Stimulated activated CD8-positive, alpha-beta memory T cell treated with anti-CD3 and anti-CD28 coated beads, Interleukin-15, amount 100 ng/mL, for 48 hours (primary cell): ENCODE data around the gene KCNN1.
"Not testable (repeated sequence)": the region's sequence is repeated elsewhere in the genome, so short reads cannot be mapped to it uniquely, and the experiment has no call there.

Experiments used
- DNase-seq, 2 donors: peaks; one replicate each; pipeline ENCODE4 v3.0.0-alpha.2; 2020; ENCODE audit warnings: low read depth in 2 of 2

Gene KCNN1

DNA sequence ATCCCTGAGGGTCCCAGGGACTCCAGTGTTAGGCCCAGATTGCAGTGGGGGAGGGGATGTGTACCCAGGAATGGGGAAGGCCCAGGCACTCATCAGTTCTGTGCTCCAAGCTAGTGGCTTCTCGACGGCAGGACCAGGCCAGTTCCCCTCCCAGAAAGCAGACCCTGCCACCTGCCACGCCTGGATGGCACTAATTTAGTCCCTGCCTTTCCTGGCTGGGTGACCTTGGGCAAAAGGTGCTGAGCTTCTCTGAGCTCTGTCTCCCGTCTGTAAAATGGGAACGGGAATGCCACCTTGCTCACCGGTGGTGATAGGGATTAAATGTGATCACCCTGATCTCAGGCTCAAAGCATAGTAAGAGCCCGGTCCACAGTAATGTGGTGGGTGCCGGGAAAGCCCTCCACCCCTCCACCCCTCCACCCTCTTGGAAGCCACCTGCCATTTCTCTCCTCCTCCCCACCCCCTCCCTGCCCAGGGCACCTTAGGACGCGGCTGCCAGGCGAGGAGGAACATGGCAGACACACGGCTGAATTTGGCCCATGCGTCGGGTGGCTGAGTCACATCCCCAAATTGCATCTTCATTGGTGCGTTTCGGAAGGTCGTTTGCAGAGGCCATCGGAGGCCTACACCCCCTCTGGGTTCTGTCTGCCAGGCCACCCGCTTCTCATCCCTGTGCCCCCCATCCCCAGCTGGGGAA, 2.3 kb downstream of the KCNN1 start:
- DNase-seq, result no peak

DNA sequence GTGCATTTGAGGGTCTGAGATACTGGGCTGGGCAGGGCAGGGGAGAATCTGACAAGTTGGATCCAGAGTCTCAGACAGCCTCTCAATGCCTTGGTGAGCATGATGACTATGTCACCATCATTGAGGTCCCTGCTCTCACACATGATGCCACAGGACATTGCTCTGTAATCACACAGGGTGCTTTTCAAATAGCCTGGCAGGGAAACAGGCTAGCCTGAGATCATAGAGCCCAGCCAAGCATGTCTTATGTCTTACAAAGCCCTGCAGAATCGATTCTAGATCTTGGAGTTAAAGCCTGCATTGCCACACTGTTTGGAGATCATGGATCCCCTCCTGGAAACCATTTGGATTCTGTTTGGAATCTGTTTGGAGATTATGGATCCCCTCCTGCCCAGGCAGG, 5.3 kb downstream of the KCNN1 start:
- no peak for DNase-seq

DNA sequence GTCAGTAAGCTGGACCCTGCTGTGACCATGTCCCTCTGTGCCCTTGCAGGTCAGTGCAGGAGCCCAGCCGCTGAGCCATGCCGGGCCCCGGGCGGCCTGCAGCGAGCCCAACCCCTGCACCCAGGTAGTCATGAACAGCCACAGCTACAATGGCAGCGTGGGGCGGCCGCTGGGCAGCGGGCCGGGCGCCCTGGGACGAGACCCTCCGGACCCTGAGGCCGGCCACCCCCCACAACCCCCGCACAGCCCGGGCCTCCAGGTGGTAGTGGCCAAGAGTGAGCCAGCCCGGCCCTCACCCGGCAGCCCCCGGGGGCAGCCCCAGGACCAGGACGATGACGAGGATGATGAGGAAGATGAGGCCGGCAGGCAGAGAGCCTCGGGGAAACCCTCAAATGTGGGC, 6.9 kb downstream of the KCNN1 start:
- no peak for DNase-seq

DNA sequence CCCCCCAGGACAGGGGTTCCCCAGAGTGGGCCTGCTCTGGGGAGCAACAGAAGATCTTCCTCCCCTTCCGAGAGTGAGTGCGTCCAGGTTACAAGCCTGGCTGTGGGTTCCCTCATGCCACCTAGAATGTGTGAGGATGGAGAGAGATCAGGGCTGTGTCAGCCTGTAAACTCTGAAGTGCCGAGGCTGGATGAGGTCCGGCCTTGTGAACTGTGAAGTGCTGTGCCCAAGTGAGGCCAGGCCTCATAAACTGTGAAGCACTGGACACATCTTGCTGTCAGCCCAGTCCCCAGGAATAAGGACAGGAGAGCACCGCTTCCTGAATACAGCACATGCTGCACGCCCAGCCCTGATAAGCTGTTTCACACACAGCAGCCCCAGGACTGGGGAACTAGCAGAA, 7.6 kb downstream of the KCNN1 start:
- no peak for DNase-seq

DNA sequence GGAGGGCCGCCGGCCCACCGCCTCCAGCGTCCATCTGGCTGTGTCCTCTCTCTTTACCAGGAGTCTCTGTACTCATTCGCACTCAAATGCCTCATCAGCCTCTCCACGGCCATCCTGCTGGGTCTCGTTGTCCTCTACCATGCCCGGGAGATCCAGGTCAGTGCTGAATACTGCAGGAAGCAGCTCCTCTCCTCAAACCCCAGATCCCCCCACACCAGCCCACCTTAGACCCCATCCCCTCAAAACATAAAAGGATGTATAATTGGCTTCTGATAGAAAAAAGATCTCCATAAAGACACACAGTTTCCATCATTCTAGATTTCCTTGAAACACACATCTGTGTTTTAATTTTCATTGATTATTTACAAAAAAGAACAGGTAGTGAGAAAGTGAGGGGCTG, 8.1 kb downstream of the KCNN1 start:
- no peak for DNase-seq

DNA sequence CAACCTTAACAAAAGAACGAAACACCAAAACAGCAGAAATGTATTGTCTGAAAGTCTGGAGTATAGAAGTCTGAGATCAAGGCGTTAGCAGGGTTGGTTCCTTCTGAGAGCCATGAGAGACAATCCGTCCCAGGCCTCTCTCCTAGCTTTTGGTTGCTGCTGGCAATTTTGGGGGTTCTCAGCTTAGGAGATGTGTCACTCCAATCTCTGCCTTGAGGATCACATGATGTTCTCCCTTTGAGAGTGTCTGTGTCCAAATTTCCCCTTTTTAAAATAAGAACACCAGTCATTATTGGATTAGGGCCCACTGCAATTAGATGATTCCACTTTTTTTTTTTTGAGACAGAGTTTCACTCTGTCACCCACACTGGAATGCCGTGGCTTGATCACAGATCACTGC, 10.1 kb downstream of the KCNN1 start:
- DNase-seq, result no peak

DNA sequence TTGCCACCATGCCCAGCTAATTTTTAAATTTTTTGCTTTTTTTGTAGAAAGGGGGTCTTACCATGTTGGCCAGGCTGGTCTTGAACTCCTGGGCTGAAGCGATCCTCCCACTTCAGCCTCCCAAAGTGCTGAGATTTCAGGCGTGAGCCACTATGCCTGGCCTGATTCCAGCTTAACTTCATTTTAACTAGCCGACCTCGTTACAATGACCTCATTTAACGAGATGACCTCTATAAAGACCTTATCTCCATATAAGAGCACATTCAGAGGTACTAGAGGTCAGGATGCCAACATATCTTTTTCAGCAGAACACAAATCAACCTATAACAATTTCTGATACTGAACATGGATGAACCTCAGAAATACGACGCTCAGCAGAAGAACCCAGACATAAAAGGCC, 10.6 kb downstream of the KCNN1 start:
- no peak for DNase-seq

DNA sequence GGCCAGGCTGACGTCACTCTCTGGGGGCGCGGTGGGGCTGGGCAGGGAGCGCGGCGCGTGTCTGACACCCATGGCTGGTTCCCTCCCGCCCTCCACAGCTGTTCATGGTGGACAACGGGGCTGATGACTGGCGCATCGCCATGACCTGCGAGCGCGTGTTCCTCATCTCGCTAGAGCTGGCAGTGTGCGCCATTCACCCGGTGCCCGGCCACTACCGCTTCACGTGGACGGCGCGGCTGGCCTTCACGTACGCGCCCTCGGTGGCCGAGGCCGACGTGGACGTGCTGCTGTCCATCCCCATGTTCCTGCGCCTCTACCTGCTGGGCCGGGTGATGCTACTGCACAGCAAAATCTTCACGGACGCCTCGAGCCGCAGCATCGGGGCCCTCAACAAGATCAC, 14.7 kb downstream of the KCNN1 start:
- no peak for DNase-seq

DNA sequence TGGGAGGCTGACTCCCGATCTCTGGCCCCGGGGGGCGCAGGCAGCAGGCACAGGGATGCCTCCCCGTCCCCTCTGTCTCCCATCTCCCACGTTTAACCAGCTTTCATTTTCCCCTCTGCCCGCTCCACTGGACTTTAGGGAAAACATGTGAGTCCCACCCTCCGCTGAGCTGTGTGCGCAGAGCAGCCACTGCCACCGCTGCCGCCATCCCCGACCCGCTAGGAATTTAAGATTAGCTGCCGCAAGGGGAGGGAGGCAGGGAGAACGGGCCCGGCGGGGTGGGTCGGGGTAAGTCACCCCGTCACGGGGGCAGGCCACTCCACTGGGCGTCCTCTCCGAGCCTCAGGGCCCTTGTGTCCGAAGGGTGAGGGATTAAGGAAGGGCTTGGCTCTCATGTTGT, 15.5 kb downstream of the KCNN1 start:
- no peak for DNase-seq

DNA sequence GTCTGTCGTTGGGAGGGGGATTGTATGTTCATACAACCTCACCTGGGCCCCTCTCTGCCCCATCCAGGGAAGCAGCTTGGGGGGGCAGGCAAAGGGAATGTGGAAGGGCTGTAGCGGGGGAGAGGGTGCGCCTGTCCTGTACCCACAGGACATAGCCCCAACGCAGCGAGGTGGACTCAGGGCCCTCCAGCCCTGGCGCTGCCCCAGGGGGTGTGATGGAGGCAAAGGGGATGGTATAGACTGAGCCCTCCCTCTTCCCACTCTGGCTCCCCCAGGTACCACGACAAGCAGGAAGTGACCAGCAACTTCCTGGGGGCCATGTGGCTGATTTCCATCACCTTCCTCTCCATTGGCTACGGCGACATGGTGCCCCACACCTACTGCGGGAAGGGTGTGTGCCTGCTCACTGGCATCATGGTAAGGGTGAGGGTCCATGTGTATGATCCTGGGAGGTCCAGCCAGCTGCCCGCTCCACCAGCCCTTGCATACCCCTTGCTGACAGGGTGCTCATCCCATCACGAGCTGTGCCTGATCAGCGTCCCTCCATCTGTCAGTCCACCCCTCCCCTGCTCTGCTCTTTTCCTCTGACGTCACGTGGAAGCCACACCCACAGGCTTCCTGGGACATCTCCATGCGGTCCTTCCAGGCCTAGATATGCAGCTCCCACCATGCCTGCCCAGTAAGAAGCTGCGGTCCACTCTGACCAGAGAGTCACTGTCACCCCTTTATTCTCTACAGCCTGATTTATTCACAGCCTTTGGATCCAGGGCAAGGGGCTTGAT, 18.3 kb downstream of the KCNN1 start:
- no peak for DNase-seq

DNA sequence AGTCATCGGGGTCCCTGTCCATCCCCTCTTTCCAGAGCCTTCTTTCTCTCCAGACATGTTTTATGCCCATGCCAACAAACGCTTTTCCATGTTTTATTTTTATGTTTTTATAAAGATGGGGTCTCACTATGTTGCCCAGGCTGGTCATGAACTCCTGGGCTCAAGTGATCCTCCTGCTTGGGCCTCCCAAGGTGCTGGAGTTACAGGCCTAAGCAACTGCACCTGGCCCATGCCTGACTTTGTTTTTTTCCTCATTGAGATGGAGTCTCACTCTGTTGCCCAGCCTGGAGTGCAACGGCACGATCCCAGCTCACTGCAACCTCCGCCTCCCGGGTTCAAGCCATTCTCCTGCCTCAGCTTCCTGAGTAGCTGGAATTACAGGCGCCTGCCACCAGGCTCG, 19.7 kb downstream of the KCNN1 start:
- DNase-seq, result not testable (repeated sequence)

DNA sequence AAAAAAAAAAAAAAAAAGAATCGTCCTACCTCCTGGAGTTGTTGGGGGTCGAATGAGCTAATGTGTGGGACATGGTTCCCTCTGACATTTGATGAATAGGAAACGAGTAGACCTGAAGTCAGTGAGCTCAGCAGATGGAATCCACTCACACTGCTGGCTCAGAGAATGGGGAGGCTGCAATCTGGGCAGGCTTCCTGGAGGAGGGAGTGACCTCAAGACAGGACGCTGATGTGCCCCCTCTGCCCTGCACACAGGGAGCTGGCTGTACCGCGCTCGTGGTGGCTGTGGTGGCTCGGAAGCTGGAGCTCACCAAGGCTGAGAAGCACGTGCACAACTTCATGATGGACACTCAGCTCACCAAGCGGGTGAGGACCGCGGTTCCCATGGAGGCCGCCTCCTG, 21.3 kb downstream of the KCNN1 start:
- no peak for DNase-seq

DNA sequence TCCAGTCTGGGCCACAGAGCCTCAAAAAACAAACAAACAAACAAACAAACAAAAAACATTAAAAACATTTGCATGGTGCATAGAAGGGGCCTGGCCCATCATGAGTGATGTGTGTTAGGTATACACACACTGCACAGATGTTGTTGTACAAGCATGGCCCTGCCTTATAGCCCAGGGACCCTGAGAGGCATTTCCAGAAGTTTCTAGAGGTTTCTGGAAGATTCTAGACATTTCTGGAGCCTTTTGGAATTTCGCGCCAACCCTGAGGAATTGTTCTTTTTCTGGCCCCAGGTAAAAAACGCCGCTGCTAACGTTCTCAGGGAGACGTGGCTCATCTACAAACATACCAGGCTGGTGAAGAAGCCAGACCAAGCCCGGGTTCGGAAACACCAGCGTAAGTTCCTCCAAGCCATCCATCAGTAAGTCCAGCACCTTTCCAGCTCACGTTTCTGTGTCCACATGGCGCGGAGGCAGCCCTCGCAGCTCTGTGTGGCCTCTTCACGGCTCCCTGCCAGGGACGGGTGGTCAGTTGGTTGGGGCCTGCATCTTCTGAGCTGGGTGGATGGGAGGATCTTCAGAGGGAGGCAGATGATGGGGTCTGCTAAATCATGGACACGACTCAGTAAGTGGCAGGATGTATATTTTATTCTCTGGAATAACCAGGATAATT, 22.7 kb downstream of the KCNN1 start:
- no peak for DNase-seq

DNA sequence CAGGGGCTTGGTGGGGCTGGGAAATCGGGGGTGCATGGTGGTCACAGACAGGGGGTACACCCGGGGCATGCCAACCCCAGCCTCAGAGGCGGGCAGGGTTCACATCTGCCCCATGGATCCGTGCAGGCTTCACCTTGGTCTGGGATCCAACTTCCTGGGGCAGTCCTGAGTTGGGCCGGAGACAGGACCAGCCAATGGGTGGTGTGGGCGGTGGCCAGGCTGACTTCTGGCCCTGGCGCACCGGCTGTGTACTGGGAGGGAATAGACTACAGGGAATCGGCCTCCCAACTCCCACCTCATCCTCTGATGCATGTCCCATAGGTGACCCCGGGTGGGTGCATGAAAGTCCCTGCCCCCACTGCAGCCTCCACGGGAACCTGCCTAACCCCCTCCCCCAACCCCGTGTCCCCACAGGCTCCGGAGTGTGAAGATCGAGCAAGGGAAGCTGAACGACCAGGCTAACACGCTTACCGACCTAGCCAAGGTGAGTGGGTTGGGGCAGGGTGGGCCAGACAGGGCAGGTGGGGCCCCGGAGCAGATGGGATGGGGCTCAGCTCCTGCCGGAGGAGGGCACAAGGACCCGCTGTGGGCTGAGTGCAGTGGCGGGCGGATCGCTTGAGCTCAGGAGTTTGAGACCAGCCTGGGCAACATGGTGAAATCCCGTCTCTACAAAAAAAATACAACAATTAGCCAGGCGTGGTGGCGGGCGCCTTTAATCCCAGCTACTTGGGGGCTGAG, 26.3 kb downstream of the KCNN1 start:
- no peak for DNase-seq

DNA sequence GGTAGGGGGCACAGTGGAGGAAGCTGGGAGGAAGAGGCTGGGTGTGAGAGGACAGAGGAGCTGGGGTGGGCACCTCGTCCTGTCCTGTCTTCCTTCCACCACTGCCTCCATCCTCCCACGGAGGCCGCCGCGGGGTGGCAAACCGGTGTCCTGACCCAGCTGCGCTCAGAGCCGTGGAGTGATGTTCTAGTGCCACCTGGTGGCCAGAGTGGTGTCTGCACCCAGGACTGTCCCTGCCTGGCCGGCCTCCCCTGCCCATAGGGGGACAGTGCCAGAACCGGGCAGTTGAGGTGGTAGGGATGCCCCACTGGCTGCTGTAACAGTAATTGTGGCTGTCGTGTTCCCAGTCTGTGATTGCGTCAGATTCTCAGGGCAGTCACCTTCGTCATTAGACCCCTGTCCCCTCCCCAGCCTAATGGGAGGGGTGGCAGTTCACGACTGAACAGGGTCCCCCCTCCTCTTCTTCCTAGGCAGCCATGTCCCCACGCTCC, 30.0 kb downstream of the KCNN1 start:
- peak; percentile 73 to 77 for DNase-seq

DNA sequence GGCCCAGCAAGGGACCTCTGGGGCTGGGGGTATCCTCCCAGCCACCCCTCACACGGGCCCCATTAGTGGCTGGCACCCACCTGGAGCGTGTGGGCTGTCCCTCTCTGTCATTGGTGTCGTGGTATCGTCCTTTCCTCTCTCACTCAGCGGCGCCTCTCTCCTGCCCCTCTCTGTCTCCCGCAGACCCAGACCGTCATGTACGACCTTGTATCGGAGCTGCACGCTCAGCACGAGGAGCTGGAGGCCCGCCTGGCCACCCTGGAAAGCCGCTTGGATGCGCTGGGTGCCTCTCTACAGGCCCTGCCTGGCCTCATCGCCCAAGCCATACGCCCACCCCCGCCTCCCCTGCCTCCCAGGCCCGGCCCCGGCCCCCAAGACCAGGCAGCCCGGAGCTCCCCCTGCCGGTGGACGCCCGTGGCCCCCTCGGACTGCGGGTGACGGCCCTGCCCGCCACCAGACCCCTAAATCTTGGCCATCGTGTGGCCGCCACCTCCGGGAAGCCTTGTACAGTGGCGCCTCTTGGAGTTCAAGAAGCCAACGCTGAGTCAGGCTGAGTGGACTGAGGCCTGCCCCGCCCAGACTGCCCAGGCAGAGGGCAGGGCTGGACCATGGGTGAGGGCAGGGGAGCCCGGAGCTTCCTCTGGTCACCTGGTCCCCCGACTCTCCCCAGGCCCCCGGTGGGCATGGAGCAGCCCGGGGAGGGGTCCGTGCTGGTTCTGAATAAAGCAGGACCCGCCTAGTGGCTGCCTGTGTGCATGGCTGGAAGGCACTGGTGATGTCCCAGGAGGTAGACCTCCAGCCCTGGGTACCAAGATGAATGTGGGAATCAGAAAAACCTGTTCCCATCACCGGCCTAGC, 31.3 kb downstream of the KCNN1 start:
- no peak for DNase-seq

DNA sequence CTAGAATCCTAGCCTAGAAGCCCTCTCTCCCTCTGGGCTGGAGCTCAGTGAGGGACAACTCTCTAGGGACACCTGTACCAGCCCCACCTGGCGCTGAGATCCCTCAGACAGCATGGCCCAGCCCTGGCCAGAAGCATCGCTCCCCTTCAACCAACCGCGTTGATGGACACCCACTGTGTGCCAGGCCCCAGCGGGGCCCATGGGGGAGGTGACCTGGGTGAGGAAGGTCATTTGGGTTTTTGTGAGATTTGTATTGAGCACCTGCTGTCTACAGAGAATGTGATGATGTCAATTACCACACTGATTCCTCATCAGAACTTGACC, 31.9 kb downstream of the KCNN1 start:
- DNase-seq, result no peak

DNA sequence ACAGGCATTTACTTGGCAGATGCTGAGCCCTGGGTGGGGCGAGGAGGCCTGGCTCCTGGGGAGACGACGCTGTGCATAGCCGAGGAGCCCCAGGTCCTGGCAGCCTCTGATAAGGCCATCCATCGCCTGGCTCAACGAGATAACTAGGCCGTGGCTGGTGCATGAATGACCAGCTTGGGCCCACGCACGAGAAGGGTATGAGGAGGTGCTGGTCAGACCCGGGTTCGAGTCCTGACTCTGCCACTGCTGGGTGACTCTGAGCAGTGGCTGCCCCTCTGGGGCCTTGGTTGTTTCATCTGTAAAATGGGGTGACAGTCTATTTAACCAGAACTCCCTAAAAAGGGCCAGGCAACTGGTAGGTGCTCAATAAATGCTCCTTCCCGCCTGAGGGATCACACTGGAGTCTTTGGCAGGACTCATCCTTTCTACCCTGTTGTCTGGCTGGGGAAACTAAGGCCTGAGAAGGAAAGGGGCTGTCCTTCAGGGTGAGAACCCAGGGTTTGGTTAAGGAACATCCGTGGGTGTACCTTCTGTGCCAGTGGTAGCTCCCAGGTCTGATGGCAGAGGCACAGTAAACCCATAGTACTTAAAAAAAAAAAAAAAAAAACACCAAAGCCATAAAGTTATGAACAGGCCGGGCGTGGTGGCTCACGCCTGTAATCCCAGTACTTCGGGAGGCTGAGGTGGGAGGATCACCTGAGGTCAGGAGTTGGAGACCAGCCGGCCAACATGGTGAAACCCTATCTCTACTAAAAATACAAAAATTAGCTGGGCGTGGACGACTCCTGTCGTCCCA, 33.0 kb downstream of the KCNN1 start:
- no peak for DNase-seq

DNA sequence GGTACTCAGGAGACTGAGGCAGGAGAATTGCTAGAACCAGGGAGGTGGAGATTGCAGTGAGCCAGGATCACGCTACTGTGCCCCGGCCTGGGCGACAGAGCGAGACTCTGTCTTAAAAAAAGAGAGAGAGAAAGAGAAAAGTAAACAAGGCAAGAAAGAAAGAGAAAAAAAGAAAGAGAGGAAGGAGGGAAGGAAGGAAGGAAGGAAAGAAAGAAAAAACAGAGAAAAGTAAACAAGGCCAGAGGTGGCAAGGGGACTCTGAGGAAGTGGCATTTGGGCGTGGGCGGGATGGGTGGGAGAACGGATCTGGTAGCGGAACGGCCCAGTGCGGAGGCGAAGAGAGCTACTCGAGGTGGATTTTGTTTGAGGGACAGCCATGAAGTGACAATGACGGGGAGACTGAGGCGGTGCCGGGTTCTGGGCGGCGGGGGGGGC, 33.6 kb downstream of the KCNN1 start:
- DNase-seq, result no peak
